Body of pancreas (tissue), 4 donors: ENCODE measurements around the gene HERC2. TPM values are rescaled to one million over a fixed set of nuclear protein-coding genes. Genes with fewer than 3 reads are reported as not detected.
A peak's percentile ranks its signal among the peaks of the same experiment; 100 is the strongest.
"Not testable (repeated sequence)": the region's sequence is repeated elsewhere in the genome, so short reads cannot be mapped to it uniquely, and the experiment has no call there.

ENCODE experiments used
- ATAC-seq: fragments of 150-250 bp; one replicate; pipeline ENCODE4 v1.9.1; 2016
- DNase-seq, 4 donors: peaks; one replicate each; pipeline ENCODE4 v3.0.0-alpha.2; 2019
- H3K27ac ChIP-seq, 4 donors: fragments of 200-600 bp; sonication (generic); 1 replicate in 3 of 4; 2 replicates in 1 of 4; pipeline versions ENCODE4 v1.5.1 to v1.6.1; 2016 to 2019; ENCODE audit warnings: mild to moderate bottlenecking in 1 of 4, mixed read lengths in 1 of 4, moderate library complexity in 1 of 4
- H3K27me3 ChIP-seq, 2 donors: fragments of 200-600 bp; sonication (generic); one replicate each; pipeline ENCODE4 v1.6.0; 2016; ENCODE audit warnings: mild to moderate bottlenecking in 1 of 2
- H3K36me3 ChIP-seq, 2 donors: fragments of 200-600 bp; sonication (generic); replicated peaks in 1 of 2; 2 replicates each; pipeline ENCODE4 v1.5.1; 2016; ENCODE audit warnings: low read depth in 2 of 2; ENCODE audit not compliant: insufficient read depth in 1 of 2
- H3K4me1 ChIP-seq: fragments of 200-600 bp; sonication (generic); one replicate; pipeline ENCODE4 v1.6.0; 2016
- H3K4me3 ChIP-seq, 2 donors: fragments of 200-600 bp; sonication (generic); 1 replicate in 1 of 2; 2 replicates in 1 of 2; pipeline ENCODE4 v1.5.1; 2016 to 2019
- H3K9me3 ChIP-seq, 3 donors: fragments of 200-600 bp; sonication (generic); 1 replicate in 2 of 3; 2 replicates in 1 of 3; pipeline ENCODE4 v1.5.1; 2016
- CTCF ChIP-seq, 7 experiments: fragments of 450-650 bp in 4 of 7; fragments of 200-600 bp in 3 of 7; sonication (generic) in 3 of 7; IDR thresholded peaks; one replicate each; pipeline ENCODE4 v1.5.1; 2016 to 2019; ENCODE audit warnings: antibody characterized with exemption in 7 of 7
- POLR2A ChIP-seq, 3 donors: fragments of 450-650 bp; IDR thresholded peaks; one replicate each; pipeline ENCODE4 v1.6.1; 2016; ENCODE audit warnings: antibody characterized with exemption in 3 of 3, mild to moderate bottlenecking in 2 of 3
- WGBS, 2 donors: methylation state at CpG; one replicate each; pipeline ENCODE4 v1.1.5; 2017; 5-methylcytosine and 5-hydroxymethylcytosine counted together
- intact Hi-C: fragments of 100-400 bp; cut with DNase I; formaldehyde crosslinking; loops from one replicate; pipeline ENCODE4 v1.15.1; 2023
- total RNA-seq, 2 donors: library from RNA; depleted of rRNA; stranded (reverse); fragments of >200 nt; gene quantifications; one replicate each; pipeline ENCODE4 v1.1.0, GENCODE V29; 2016

Gene HERC2
- total RNA-seq, 2 donors from 2014 or later: 36.3 to 76.5 TPM

GRCh38 chr15:28246605-28247004 lies 75.4 kb downstream of the HERC2 start:
- DNase-seq (no peak), ATAC-seq (no peak)
- peaks cover 0 to 8% of the 10 kb centered on the region in 2 donors for H3K36me3 ChIP-seq
- H3K4me3 ChIP-seq: no peak overlapping the region
- peaks cover 0 to 3% (median 0%) of the 10 kb centered on the region in 3 donors for H3K9me3 ChIP-seq
- H3K4me1 ChIP-seq: no peaks in the 10 kb centered on the region
- WGBS, 2 donors: 91 to 94% methylated on average over 5 of the region's 5 CpGs
- H3K27ac ChIP-seq: no peak overlapping the region
- intact Hi-C loops: no loop called here
- H3K27me3 ChIP-seq: no peaks in the 10 kb centered on the region
- TF ChIP-seq CTCF (IDR thresholded peaks at IDR 0.05) (no peak), POLR2A (IDR thresholded peaks at IDR 0.05) (no peak)

GRCh38 chr15:28243901-28244300 lies 78.1 kb downstream of the HERC2 start:
- Histone ChIP-seq H3K4me1 (no peaks in the 10 kb centered on the region), H3K36me3 (peaks cover 0 to 11% of the 10 kb centered on the region in 2 donors), H3K27me3 (no peaks in the 10 kb centered on the region), H3K27ac (no peak overlapping the region), H3K9me3 (peaks cover 0 to 3% (median 0%) of the 10 kb centered on the region in 3 donors), H3K4me3 (no peak overlapping the region)
- no peak for ATAC-seq
- WGBS, 2 donors: 90 to 93% methylated on average over 6 of the region's 6 CpGs
- TF ChIP-seq POLR2A (IDR thresholded peaks at IDR 0.05) (no peak), CTCF (IDR thresholded peaks at IDR 0.05) (no peak)
- DNase-seq: no peak
- intact Hi-C loops: no loop called here

- Histone ChIP-seq H3K4me1 (no peaks in the 10 kb centered on the region), H3K27me3 (no peaks in the 10 kb centered on the region), H3K36me3 (peaks cover 0 to 11% of the 10 kb centered on the region in 2 donors), H3K27ac (no peak overlapping the region), H3K9me3 (peaks cover 0 to 3% (median 0%) of the 10 kb centered on the region in 3 donors), H3K4me3 (no peak overlapping the region)
- ATAC-seq (no peak), DNase-seq (no peak)
- 96 to 97% methylated on average over 1 of the region's 1 CpG for WGBS, 2 donors
- TF ChIP-seq CTCF (IDR thresholded peaks at IDR 0.05): no peak
- no peak for TF ChIP-seq POLR2A (IDR thresholded peaks at IDR 0.05)
- intact Hi-C loops: no loop called here
These were observed 78.6 kb downstream of the HERC2 start for GRCh38 chr15:28243399-28243798.

- H3K36me3 ChIP-seq: peaks cover 0 to 14% of the 10 kb centered on the region in 2 donors
- H3K4me1 ChIP-seq, ATAC-seq, H3K9me3 ChIP-seq, H3K27ac ChIP-seq, DNase-seq, intact Hi-C loops, H3K27me3 ChIP-seq, H3K4me3 ChIP-seq: not testable (repeated sequence)
- WGBS, 2 donors: 86 to 89% methylated on average over 4 of the region's 4 CpGs
These were observed 83.7 kb downstream of the HERC2 start for GRCh38 chr15:28238296-28238695.

GRCh38 chr15:28231743-28232142 lies 90.2 kb downstream of the HERC2 start:
- WGBS, 2 donors: 75 to 79% methylated on average over 6 of the region's 6 CpGs
- H3K9me3 ChIP-seq: not testable (repeated sequence)

GRCh38 chr15:28231336-28231735 lies 90.6 kb downstream of the HERC2 start:
- H3K4me1 ChIP-seq, H3K4me3 ChIP-seq, H3K27me3 ChIP-seq, H3K9me3 ChIP-seq, ATAC-seq, H3K27ac ChIP-seq, intact Hi-C loops, H3K36me3 ChIP-seq: not testable (repeated sequence)
- 80 to 95% methylated on average over 6 of the region's 7 CpGs for WGBS, 2 donors
- peak in 2 of 4 donors; percentile 13 to 18 for DNase-seq

More at GRCh38 chr15:28231743-28232142, 90.2 kb downstream of the HERC2 start:
- H3K27ac ChIP-seq, H3K36me3 ChIP-seq, ATAC-seq, H3K4me3 ChIP-seq, H3K27me3 ChIP-seq, DNase-seq, H3K4me1 ChIP-seq, intact Hi-C loops: not testable (repeated sequence)

GRCh38 chr15:28228990-28229640 lies 92.9 kb downstream of the HERC2 start:
- 54 to 55% methylated on average over 9 of the region's 9 CpGs for WGBS, 2 donors

More at GRCh38 chr15:28228990-28229640, 92.9 kb downstream of the HERC2 start:
- ATAC-seq, intact Hi-C loops, DNase-seq, H3K4me1 ChIP-seq, H3K27ac ChIP-seq, H3K9me3 ChIP-seq, H3K27me3 ChIP-seq, H3K36me3 ChIP-seq, H3K4me3 ChIP-seq: not testable (repeated sequence)
